ENCODE data around the gene ALDH4A1. TPM values are rescaled to one million over a fixed set of nuclear protein-coding genes. Genes with fewer than 3 reads are reported as not detected.

Gene ALDH4A1
- total RNA-seq, 6 donors from 2014 or later, result 5.7 to 13.4 (median 11.5) TPM

DNA sequence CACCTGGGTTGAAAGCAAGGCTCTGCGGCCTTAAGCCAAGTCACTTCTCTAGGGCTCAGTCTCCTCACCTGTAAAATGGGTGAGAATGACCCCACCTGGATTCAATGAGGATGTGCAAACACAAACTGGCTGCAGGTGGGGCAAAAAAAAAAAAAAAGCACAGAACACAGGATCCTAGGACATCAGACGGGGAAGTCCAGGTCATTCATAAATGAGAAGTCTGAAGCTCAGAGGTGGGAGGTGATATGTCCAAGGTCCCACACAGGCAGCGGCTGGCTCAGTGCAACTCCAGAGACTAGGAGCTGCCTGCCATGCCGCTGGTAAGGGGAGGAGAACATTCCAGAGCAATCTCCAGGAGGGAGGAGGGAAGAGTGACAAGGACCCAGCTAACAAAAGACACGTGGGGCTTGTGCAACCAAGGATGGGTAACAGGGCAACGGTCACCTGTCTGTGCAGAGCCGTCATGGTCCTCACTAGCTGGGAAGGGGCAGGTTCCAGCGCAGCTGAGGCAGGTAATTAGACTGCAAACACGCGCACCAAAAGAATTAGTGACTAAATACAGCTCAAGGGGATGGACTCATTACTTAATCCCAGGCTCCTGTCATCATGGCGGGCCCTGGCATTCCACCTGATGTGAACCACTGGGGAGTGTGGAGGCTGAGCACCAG is 34.6 kb upstream of the ALDH4A1 start:
- WGBS, 2 donors, result 83% methylated on average over 9 to 11 of the region's 11 CpGs
- no peak for DNase-seq
- Histone ChIP-seq H3K9me3 (no peaks in the 10 kb centered on the region), H3K36me3 (no peaks in the 10 kb centered on the region), H3K4me3 (no peak overlapping the region), H3K27me3 (no peaks in the 10 kb centered on the region), H3K4me1 (peaks cover 21 to 61% (median 43%) of the 10 kb centered on the region in 4 donors), H3K27ac (no peak overlapping the region)
- ATAC-seq (ENCODE audit: low FRiP score in 2 of 2), result no peak
- TF ChIP-seq POLR2A (IDR thresholded peaks at IDR 0.05) (no peak), POLR2AphosphoS5 (IDR thresholded peaks at IDR 0.05) (no peak), EP300 (IDR thresholded peaks at IDR 0.05) (no peak)
- TF ChIP-seq, protein P1, sequence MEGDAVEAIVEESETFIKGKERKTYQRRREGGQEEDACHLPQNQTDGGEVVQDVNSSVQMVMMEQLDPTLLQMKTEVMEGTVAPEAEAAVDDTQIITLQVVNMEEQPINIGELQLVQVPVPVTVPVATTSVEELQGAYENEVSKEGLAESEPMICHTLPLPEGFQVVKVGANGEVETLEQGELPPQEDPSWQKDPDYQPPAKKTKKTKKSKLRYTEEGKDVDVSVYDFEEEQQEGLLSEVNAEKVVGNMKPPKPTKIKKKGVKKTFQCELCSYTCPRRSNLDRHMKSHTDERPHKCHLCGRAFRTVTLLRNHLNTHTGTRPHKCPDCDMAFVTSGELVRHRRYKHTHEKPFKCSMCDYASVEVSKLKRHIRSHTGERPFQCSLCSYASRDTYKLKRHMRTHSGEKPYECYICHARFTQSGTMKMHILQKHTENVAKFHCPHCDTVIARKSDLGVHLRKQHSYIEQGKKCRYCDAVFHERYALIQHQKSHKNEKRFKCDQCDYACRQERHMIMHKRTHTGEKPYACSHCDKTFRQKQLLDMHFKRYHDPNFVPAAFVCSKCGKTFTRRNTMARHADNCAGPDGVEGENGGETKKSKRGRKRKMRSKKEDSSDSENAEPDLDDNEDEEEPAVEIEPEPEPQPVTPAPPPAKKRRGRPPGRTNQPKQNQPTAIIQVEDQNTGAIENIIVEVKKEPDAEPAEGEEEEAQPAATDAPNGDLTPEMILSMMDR (IDR thresholded peaks at IDR 0.05), result no peak

DNA sequence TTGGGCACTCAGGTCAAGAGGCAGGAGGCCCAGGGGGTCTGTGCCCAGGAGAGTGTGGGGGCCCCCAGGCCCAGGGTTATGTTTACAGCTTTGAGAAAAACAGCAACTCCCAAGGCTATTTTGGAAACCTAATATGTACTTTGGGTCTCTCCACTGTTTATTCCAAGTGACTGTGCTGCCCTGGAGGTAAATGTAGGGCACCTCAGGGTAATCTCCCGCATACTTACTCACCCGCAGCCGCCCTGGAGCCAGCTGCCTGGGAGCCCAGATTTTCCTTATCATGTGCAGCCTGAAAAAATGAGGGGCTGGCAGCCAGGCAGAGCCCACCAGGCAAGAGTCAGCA is 34.1 kb upstream of the ALDH4A1 start:
- DNase-seq (no peak), ATAC-seq (ENCODE audit: low FRiP score in 2 of 2) (no peak)
- Histone ChIP-seq H3K4me1 (peaks cover 16 to 61% (median 43%) of the 10 kb centered on the region in 4 donors), H3K36me3 (no peaks in the 10 kb centered on the region), H3K27ac (no peak overlapping the region), H3K27me3 (no peaks in the 10 kb centered on the region), H3K9me3 (no peaks in the 10 kb centered on the region), H3K4me3 (no peak overlapping the region)
- no peak for TF ChIP-seq EP300 (IDR thresholded peaks at IDR 0.05)
- TF ChIP-seq POLR2AphosphoS5 (IDR thresholded peaks at IDR 0.05), result no peak
- TF ChIP-seq POLR2A (IDR thresholded peaks at IDR 0.05), result no peak
- 79 to 81% methylated on average over 2 to 3 of the region's 3 CpGs for WGBS, 2 donors

DNA sequence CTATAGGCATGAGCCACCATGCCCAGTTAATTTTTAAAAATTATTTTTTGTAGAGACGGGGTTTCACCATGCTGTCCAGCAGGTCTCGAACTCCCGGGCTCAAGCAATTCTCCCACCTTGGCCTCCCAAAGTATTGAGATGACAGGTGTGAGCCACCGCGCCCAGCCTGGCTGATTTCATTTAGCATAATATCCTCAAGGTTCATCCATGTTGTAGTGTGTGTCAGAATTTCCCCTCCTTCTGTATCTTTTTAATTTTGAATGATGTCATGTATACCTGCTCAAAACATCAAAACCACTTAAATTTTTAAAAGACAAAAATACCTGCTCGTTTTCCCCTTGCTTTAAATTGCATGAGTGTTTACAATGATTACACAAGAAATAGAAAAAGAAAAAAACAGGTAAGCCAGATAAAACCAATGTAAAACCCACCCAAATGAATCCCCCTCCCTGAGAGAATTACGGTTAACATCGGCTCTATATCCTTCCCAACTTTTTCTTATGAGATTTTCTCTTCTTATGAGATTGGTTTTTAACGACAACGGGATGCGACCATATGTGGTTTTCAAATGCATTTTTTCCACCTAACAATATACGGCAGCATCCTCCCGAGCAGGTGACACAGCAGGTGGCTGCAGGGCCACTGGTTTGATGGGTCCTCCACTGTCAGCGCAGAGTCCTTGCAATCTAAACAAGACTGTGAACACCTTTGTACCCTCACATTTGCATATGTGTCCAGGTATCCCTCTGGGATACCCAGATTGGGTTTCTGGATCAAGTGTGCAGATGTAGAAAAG is 32.0 kb upstream of the ALDH4A1 start:
- H3K36me3 ChIP-seq, result no peaks in the 10 kb centered on the region
- no peaks in the 10 kb centered on the region for H3K27me3 ChIP-seq
- H3K4me1 ChIP-seq, result peaks cover 6 to 51% (median 35%) of the 10 kb centered on the region in 4 donors
- DNase-seq, result no peak
- ATAC-seq (ENCODE audit: low FRiP score in 2 of 2), result no peak
- H3K9me3 ChIP-seq, result no peaks in the 10 kb centered on the region
- no peak overlapping the region for H3K4me3 ChIP-seq
- H3K27ac ChIP-seq, result no peak overlapping the region
- 81 to 85% methylated on average over 14 of the region's 14 CpGs for WGBS, 2 donors
- TF ChIP-seq, protein P1 (IDR thresholded peaks at IDR 0.05), result no peak
- no peak for TF ChIP-seq POLR2A (IDR thresholded peaks at IDR 0.05)
- no peak for TF ChIP-seq EP300 (IDR thresholded peaks at IDR 0.05)
- no peak for TF ChIP-seq POLR2AphosphoS5 (IDR thresholded peaks at IDR 0.05)

DNA sequence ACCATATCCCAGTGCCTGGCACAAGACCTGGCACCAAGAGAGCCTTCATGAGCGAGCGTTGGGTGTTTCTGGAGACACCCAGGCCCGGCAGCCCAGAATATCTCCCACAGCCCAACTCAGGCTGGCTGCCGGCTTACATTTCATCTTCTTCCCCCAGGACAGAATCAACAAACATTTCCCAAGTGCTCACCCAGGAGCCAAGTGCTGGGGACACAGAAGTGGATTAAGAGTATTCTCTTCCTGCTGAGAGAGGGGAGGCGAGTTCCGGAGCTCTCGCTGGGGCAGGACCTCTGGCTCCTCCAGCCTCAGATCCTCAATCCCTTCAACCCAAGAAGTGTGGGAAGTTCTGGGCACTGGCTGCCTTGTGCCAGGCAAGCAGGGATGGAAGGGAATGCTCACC is 30.5 kb upstream of the ALDH4A1 start:
- H3K27ac ChIP-seq, result peak overlapping the region; percentile 7 to 83 (median 50)
- H3K4me3 ChIP-seq, result no peak overlapping the region
- H3K4me1 ChIP-seq, result peaks cover 19 to 47% (median 37%) of the 10 kb centered on the region in 4 donors
- no peaks in the 10 kb centered on the region for H3K36me3 ChIP-seq
- H3K9me3 ChIP-seq, result no peaks in the 10 kb centered on the region
- peak in 1 of 2 donors; percentile 77 for DNase-seq
- no peaks in the 10 kb centered on the region for H3K27me3 ChIP-seq
- TF ChIP-seq POLR2A (IDR thresholded peaks at IDR 0.05), result no peak
- TF ChIP-seq, protein P1 (IDR thresholded peaks at IDR 0.05), result no peak
- no peak for TF ChIP-seq POLR2AphosphoS5 (IDR thresholded peaks at IDR 0.05)
- TF ChIP-seq EP300 (IDR thresholded peaks at IDR 0.05), result peak in 1 of 4 donors; percentile 19
- 62 to 65% methylated on average over 7 of the region's 7 CpGs for WGBS, 2 donors
- peak; percentile 3 to 37 for ATAC-seq (ENCODE audit: low FRiP score in 2 of 2)

DNA sequence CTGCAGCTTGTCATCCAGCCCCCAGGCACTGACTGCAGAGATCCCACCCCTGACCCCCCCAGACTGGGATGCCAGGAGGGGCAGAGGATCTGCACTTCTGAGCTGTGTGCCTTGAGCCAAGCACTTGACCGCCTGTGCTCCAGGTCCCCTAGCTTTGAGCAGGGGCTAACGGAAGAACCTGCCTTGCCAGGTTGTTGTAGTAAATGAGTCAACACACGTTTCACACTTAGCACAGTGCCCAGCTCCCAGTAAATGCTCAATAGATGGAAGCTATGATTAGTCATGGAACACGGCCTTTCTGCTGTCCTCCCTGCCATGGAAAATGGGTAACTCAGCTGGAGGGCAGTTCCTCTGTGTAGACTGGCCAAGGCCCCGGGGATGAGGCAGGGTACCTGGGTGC is 30.0 kb upstream of the ALDH4A1 start:
- WGBS, 2 donors, result 58% methylated on average over 5 of the region's 5 CpGs; no CpG with 5 or more reads in 1 of the 2 donors
- TF ChIP-seq, protein P1 (IDR thresholded peaks at IDR 0.05), result no peak
- no peak for TF ChIP-seq POLR2A (IDR thresholded peaks at IDR 0.05)
- TF ChIP-seq EP300 (IDR thresholded peaks at IDR 0.05), result no peak
- no peak for TF ChIP-seq POLR2AphosphoS5 (IDR thresholded peaks at IDR 0.05)
- H3K27ac ChIP-seq, result peak overlapping the region; percentile 17 to 83 (median 50)
- no peaks in the 10 kb centered on the region for H3K9me3 ChIP-seq
- peaks cover 24 to 52% (median 42%) of the 10 kb centered on the region in 4 donors for H3K4me1 ChIP-seq
- H3K36me3 ChIP-seq, result no peaks in the 10 kb centered on the region
- DNase-seq (peak in 1 of 2 donors; percentile 84), ATAC-seq (ENCODE audit: low FRiP score in 2 of 2) (peak; percentile 22 to 72)
- H3K27me3 ChIP-seq, result no peaks in the 10 kb centered on the region
- no peak overlapping the region for H3K4me3 ChIP-seq
